Neural progenitor cell (in vitro differentiated cells): ENCODE data around the gene ULK3.

Source experiments
- EZH2 ChIP-seq: fragments of 200-600 bp; sonication (generic); IDR thresholded peaks from 2 replicates; pipeline ENCODE4 v1.6.1; 2017; ENCODE audit warnings: antibody characterized with exemption, mild to moderate bottlenecking, moderate library complexity
- EZH2phosphoT487 ChIP-seq: fragments of 200-600 bp; sonication (generic); IDR thresholded peaks from 2 replicates; pipeline ENCODE4 v1.6.1; 2017; ENCODE audit warnings: antibody characterized with exemption
- TF ChIP-seq, protein P1 (sequence below): fragments of 200-600 bp; sonication (generic); IDR thresholded peaks from 2 replicates; pipeline ENCODE4 v1.5.1; 2017; ENCODE audit warnings: antibody characterized with exemption, mild to moderate bottlenecking

DNA sequence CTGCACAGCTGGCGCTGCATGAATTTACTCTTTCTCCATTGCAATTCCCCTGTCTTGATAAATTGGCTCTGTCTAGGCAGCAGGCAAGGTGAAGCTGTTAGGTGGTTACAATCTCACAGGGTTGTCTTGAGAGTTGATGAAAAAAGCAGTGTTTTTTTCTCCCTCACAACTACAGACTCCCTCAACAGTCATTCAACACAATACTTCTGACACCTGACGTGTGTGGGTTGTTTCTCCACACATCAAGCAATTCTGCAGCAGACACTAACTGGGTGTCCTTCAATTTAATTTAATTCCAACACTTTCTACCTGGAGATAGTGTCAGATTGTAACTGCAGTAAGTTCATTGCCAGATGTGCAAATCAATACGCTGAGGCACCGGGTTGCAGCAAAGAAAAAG is 35.3 kb upstream of the ULK3 start:
- TF ChIP-seq, protein P1, sequence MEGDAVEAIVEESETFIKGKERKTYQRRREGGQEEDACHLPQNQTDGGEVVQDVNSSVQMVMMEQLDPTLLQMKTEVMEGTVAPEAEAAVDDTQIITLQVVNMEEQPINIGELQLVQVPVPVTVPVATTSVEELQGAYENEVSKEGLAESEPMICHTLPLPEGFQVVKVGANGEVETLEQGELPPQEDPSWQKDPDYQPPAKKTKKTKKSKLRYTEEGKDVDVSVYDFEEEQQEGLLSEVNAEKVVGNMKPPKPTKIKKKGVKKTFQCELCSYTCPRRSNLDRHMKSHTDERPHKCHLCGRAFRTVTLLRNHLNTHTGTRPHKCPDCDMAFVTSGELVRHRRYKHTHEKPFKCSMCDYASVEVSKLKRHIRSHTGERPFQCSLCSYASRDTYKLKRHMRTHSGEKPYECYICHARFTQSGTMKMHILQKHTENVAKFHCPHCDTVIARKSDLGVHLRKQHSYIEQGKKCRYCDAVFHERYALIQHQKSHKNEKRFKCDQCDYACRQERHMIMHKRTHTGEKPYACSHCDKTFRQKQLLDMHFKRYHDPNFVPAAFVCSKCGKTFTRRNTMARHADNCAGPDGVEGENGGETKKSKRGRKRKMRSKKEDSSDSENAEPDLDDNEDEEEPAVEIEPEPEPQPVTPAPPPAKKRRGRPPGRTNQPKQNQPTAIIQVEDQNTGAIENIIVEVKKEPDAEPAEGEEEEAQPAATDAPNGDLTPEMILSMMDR, result no peak
- TF ChIP-seq EZH2 (no peak), EZH2phosphoT487 (no peak)
